ENCODE measurements around the gene ZNF678. TPM values are rescaled to one million over a fixed set of nuclear protein-coding genes. Genes with fewer than 3 reads are reported as not detected.

Gene ZNF678
- total and polyA plus RNA-seq, 2 of the 4 experiments (the other 2 are of a cell fraction) = 1.3 to 4.8 TPM

- Histone ChIP-seq H3K4me1 (ENCODE audit: control insufficient read depth, insufficient read depth, low read length) (peaks cover 2% of the 10 kb centered on the region; the same call in 1 of the 2 replicates), H3K18ac (ENCODE audit: low read depth, low read length) (no peak overlapping the region), H2AK5ac (ENCODE audit: low read depth, low read length) (peak overlapping the region; percentile 8; the same call in 1 of the 2 replicates), H3K36me3 (ENCODE audit: control insufficient read depth, insufficient read depth, low read length) (no peaks in the 10 kb centered on the region), H3K4ac (ENCODE audit: low read depth, low read length) (peak overlapping the region; percentile 86), H2BK20ac (ENCODE audit: low read depth, low read length) (no peak overlapping the region), H3K14ac (replicated peaks; ENCODE audit: low read depth, low read length) (no peak overlapping the region; the same call in 1 of the 2 replicates), H3K79me1 (ENCODE audit: low read depth in 1 of 2, low read length in 2 of 2) (peaks cover 0 to 7% of the 10 kb centered on the region in 2 experiments; a peak in 1 of 4 replicates), H2BK15ac (ENCODE audit: low read depth, low read length) (0 out of 3 replicates have a peak overlapping the region, but pooled peaks have one; percentile 55), H3K56ac (ENCODE audit: extremely low read depth, insufficient read depth, low read length) (no peak overlapping the region), H2AK9ac (replicated peaks; ENCODE audit: low read depth, low read length, poor library complexity) (peak overlapping the region; percentile 74), H3K9ac (ENCODE audit: low read depth, low read length) (no peak overlapping the region), H2AFZ (replicated peaks; ENCODE audit: low read length, poor library complexity) (peak overlapping the region; percentile 97), H2BK120ac (ENCODE audit: low read depth, low read length) (no peak overlapping the region), H3K4me2 (ENCODE audit: low read depth, low read length) (no peak overlapping the region), H3K9me1 (ENCODE audit: insufficient read depth, low read length) (peaks cover 2% of the 10 kb centered on the region; the same call in 1 of the 2 replicates), H2BK5ac (ENCODE audit: low read depth, low read length, poor library complexity, severe bottlenecking) (no peak overlapping the region), H3K27ac (ENCODE audit: insufficient read depth, low read length) (no peak overlapping the region), H3K27me3 (ENCODE audit: control insufficient read depth, insufficient read depth, low read length) (no peaks in the 10 kb centered on the region), H4K91ac (ENCODE audit: insufficient read depth, low read depth, low read length) (peak overlapping the region; percentile 78), H4K20me1 (ENCODE audit: insufficient read depth, low read length) (no peaks in the 10 kb centered on the region), H3K9me3 (ENCODE audit: control insufficient read depth, insufficient read depth, low read length) (no peaks in the 10 kb centered on the region), H3K23ac (ENCODE audit: low read depth, low read length) (no peak overlapping the region), H4K8ac (ENCODE audit: low read depth in 2 of 2, low read length in 2 of 2) (peak overlapping the region; percentile 95 to 97; a peak in 3 of 4 replicates), H4K5ac (ENCODE audit: low read depth, low read length) (0 out of 2 replicates have a peak overlapping the region, but pooled peaks have one; percentile 86), H3K4me3 (ENCODE audit: insufficient read depth, low read depth, low read length) (no peak overlapping the region)
- ChIA-PET CTCF (interaction anchor here (0.7 to 1.0 kb wide), 2 partner anchors 10 to 14 kb away, joined by 3 to 5 read pairs; no protein-coding TSS in a partner anchor), POLR2A (ENCODE audit: unreplicated experiment) (no interaction called here)
- in situ Hi-C loops (cut with MboI; ENCODE audit: low sequenced_read_pairs) (no loop called here), dilution Hi-C loops (cut with HindIII; ENCODE audit: low sequenced_read_pairs, unreplicated experiment) (no loop called here), intact Hi-C loops (cut with micrococcal nuclease) (loop anchor here (10.0 kb wide), 1 partner anchor 401 kb away; the partner anchor contains the start of gene WNT9A)
- WGBS, 2 experiments (ENCODE audit: extremely low coverage in 2 of 2, insufficient read length in 1 of 2) = 60% methylated on average over 1 of the region's 14 CpGs; no CpG with 5 or more reads in 1 of the 2 experiments
- TF ChIP-seq POLR2A (IDR thresholded peaks at IDR 0.05; ENCODE audit: low read depth, low read length) (no peak), MAZ (IDR thresholded peaks at IDR 0.05; ENCODE audit: borderline replicate concordance, low read depth, low read length) (no peak), NFE2L2 (IDR thresholded peaks at IDR 0.05; ENCODE audit: low read depth, low read length) (no peak), FOS (IDR thresholded peaks at IDR 0.05; ENCODE audit: low read depth, low read length) (no peak)
- no peak for DNase-seq
- no TSS peak for BruUV-seq (replicated peaks)
- ATAC-seq (ENCODE audit: low read depth) = no peak
These were observed 19.9 kb upstream of the ZNF678 start for GRCh38 chr1:227543283-227544066.
